ENCODE data around the gene MPPE1.
"Not testable (repeated sequence)": the region's sequence is repeated elsewhere in the genome, so short reads cannot be mapped to it uniquely, and the experiment has no call there.

The MPPE1 gene

GRCh38 chr18:11923450-11923849, 15.3 kb upstream of the MPPE1 start:
- no peaks in the 10 kb centered on the region for H3K9me3 ChIP-seq (ENCODE audit: insufficient read depth, low read length)
- no peak overlapping the region for H3K4me3 ChIP-seq (ENCODE audit: low read length)
- peaks cover 19% of the 10 kb centered on the region for H3K4me1 ChIP-seq (ENCODE audit: low read length)
- H3K27me3 ChIP-seq (ENCODE audit: low read depth, low read length): 0 out of 2 replicates have a peak, but pooled peaks cover 7% of the 10 kb centered on the region
- no peak for TF ChIP-seq EZH2phosphoT487 (IDR thresholded peaks at IDR 0.05; ENCODE audit: low read depth)
- TF ChIP-seq, protein P1, sequence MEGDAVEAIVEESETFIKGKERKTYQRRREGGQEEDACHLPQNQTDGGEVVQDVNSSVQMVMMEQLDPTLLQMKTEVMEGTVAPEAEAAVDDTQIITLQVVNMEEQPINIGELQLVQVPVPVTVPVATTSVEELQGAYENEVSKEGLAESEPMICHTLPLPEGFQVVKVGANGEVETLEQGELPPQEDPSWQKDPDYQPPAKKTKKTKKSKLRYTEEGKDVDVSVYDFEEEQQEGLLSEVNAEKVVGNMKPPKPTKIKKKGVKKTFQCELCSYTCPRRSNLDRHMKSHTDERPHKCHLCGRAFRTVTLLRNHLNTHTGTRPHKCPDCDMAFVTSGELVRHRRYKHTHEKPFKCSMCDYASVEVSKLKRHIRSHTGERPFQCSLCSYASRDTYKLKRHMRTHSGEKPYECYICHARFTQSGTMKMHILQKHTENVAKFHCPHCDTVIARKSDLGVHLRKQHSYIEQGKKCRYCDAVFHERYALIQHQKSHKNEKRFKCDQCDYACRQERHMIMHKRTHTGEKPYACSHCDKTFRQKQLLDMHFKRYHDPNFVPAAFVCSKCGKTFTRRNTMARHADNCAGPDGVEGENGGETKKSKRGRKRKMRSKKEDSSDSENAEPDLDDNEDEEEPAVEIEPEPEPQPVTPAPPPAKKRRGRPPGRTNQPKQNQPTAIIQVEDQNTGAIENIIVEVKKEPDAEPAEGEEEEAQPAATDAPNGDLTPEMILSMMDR (IDR thresholded peaks at IDR 0.05; ENCODE audit: low read depth, low read length): no peak
- no peaks in the 10 kb centered on the region for H3K36me3 ChIP-seq (replicated peaks; ENCODE audit: low read depth, low read length)
- H3K4me2 ChIP-seq (ENCODE audit: low read length): no peak overlapping the region
- no peak overlapping the region for H3K27ac ChIP-seq (ENCODE audit: low read length)
- no peaks in the 10 kb centered on the region for H4K20me1 ChIP-seq (ENCODE audit: insufficient read depth, low read length)
- no peaks in the 10 kb centered on the region for H3K79me2 ChIP-seq (ENCODE audit: low read length)
- no peak overlapping the region for H3K9ac ChIP-seq (ENCODE audit: low read length)
- no peak overlapping the region for H2AFZ ChIP-seq (ENCODE audit: low read depth, low read length)

DNA sequence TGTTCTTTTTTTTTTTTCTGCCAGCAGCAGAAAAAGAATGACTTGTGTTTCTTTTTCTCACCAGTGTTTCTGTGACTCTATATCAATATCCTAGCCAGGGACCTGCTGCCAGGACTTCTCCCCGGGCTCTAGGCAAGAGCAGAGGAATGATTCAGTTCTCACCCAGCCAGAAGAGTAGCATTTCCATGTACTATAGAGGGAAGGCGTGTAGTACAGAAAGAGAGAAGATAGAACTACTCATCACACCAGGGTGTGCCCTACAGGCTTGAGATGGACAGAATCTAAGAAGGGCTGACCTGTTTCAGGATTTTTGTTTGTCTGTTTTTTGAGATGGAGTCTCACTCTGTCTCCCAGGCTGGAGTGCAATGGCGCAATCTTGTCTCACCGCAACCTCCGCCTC, 11.4 kb upstream of the MPPE1 start:
- not testable (repeated sequence) for H3K27me3 ChIP-seq (ENCODE audit: low read depth, low read length); H3K4me2 ChIP-seq (ENCODE audit: low read length); H3K79me2 ChIP-seq (ENCODE audit: low read length)

DNA sequence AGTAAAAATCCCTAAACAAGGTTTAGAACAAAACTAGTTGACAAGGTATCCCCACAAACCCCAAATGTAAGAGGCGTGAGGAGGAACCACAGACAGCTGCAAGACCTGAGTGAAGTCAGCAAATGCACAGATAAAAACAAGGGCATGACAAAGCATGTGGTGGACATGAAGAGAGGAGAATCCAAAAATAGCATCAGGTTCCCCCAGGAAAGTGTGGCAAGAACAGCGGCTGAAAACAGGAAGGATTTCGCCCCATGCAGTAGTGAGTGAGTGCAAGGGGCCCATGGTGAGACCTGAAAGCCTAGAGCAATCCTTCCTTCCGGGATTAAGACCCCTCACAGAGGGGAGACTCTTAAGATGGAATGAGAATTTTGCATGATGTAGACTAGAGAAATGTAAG, 8.8 kb upstream of the MPPE1 start:
- not testable (repeated sequence) for H2AFZ ChIP-seq (ENCODE audit: low read depth, low read length); H3K4me2 ChIP-seq (ENCODE audit: low read length); H3K9me3 ChIP-seq (ENCODE audit: insufficient read depth, low read length); H3K79me2 ChIP-seq (ENCODE audit: low read length); H3K4me1 ChIP-seq (ENCODE audit: low read length); H3K9ac ChIP-seq (ENCODE audit: low read length); H3K27me3 ChIP-seq (ENCODE audit: low read depth, low read length); H3K27ac ChIP-seq (ENCODE audit: low read length); H3K36me3 ChIP-seq (replicated peaks; ENCODE audit: low read depth, low read length); H4K20me1 ChIP-seq (ENCODE audit: insufficient read depth, low read length); H3K4me3 ChIP-seq (ENCODE audit: low read length)

More for the DNA sequence above, 11.4 kb upstream of the MPPE1 start:
- H4K20me1 ChIP-seq (ENCODE audit: insufficient read depth, low read length); H3K9me3 ChIP-seq (ENCODE audit: insufficient read depth, low read length); H3K36me3 ChIP-seq (replicated peaks; ENCODE audit: low read depth, low read length); H3K9ac ChIP-seq (ENCODE audit: low read length); H3K4me3 ChIP-seq (ENCODE audit: low read length); H3K27ac ChIP-seq (ENCODE audit: low read length); H2AFZ ChIP-seq (ENCODE audit: low read depth, low read length): not testable (repeated sequence)
- peaks cover 13% of the 10 kb centered on the region for H3K4me1 ChIP-seq (ENCODE audit: low read length)

DNA sequence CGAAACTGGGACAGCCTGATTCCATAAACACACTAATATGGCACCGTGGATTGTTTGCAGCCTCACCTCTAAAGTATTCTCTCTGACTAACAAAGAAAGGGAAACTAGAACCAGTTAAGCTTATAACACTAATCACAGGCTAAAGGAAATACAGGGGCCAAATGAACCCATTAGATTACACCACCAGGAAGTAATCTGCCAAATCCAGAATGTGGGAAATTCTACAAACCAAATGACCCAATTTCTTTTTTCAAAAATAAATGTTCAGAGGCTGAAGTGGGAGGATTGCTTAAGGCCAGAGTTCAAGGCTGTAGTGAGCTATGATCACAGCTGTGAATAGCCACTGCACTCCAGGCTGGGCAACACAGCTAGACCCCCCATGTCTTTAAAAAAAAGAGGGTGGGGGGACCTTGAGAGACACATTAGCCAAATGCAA, 1.5 kb upstream of the MPPE1 start:
- no peak overlapping the region for H3K27ac ChIP-seq (ENCODE audit: low read length)
- H3K36me3 ChIP-seq (replicated peaks; ENCODE audit: low read depth, low read length): peaks cover 7% of the 10 kb centered on the region
- no peaks in the 10 kb centered on the region for H3K9me3 ChIP-seq (ENCODE audit: insufficient read depth, low read length)
- peak overlapping the region; percentile 65 for H3K4me2 ChIP-seq (ENCODE audit: low read length)
- no peaks in the 10 kb centered on the region for H4K20me1 ChIP-seq (ENCODE audit: insufficient read depth, low read length)
- peaks cover 25% of the 10 kb centered on the region for H3K4me1 ChIP-seq (ENCODE audit: low read length)
- H3K27me3 ChIP-seq (ENCODE audit: low read depth, low read length): no peaks in the 10 kb centered on the region
- TF ChIP-seq, protein P1 (IDR thresholded peaks at IDR 0.05; ENCODE audit: low read depth, low read length): no peak
- no peak for TF ChIP-seq EZH2phosphoT487 (IDR thresholded peaks at IDR 0.05; ENCODE audit: low read depth)
- no peak overlapping the region for H2AFZ ChIP-seq (ENCODE audit: low read depth, low read length)
- peak overlapping the region; percentile 84 for H3K9ac ChIP-seq (ENCODE audit: low read length)
- peaks cover 19% of the 10 kb centered on the region for H3K79me2 ChIP-seq (ENCODE audit: low read length)
- peak overlapping the region; percentile 80 for H3K4me3 ChIP-seq (ENCODE audit: low read length)

DNA sequence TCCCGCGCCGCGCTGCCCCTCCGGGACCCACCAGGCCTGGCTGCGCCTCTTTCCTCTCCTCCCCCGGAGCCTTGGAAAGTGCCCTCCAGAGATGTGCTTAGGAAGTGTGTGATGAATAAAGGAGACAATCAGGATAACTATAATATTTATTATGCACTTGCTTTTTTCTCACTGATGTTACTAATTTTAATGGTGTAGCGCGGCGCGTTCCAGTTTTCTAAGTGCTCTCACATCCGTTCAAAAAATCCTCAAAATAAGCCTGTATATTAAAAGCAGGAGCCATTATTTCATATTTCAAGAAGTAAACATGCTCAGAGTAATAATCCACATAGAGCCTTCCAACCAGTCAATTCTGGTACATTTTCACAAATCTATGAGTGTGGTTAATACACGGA, 941 bp upstream of the MPPE1 start:
- H3K9me3 ChIP-seq (ENCODE audit: insufficient read depth, low read length): no peaks in the 10 kb centered on the region
- H3K79me2 ChIP-seq (ENCODE audit: low read length): peaks cover 19% of the 10 kb centered on the region
- peaks cover 7% of the 10 kb centered on the region for H3K36me3 ChIP-seq (replicated peaks; ENCODE audit: low read depth, low read length)
- H3K4me2 ChIP-seq (ENCODE audit: low read length): peak overlapping the region; percentile 65
- TF ChIP-seq, protein P1 (IDR thresholded peaks at IDR 0.05; ENCODE audit: low read depth, low read length): no peak
- H2AFZ ChIP-seq (ENCODE audit: low read depth, low read length): 0 out of 2 replicates have a peak overlapping the region, but pooled peaks have one; percentile 48
- H4K20me1 ChIP-seq (ENCODE audit: insufficient read depth, low read length): no peaks in the 10 kb centered on the region
- H3K9ac ChIP-seq (ENCODE audit: low read length): peak overlapping the region; percentile 84
- H3K27me3 ChIP-seq (ENCODE audit: low read depth, low read length): no peaks in the 10 kb centered on the region
- peak overlapping the region; percentile 67 for H3K27ac ChIP-seq (ENCODE audit: low read length)
- H3K4me3 ChIP-seq (ENCODE audit: low read length): peak overlapping the region; percentile 80
- H3K4me1 ChIP-seq (ENCODE audit: low read length): peaks cover 25% of the 10 kb centered on the region

All from OCI-LY3 (cell line).